HG03097 (cell line): ENCODE data around the gene RYR2.

Experiments used
- ATAC-seq: cut with Tn5 transposase; IDR thresholded peaks from one replicate; pipeline ENCODE4 v1.9.1; 2021; ENCODE audit not compliant: unreplicated experiment, low FRiP score

Gene RYR2

GRCh38 chr1:237183963-237184540 lies 142.1 kb downstream of the RYR2 start:
- ATAC-seq = no peak

GRCh38 chr1:237186675-237187074 lies 144.7 kb downstream of the RYR2 start:
- ATAC-seq = no peak

DNA sequence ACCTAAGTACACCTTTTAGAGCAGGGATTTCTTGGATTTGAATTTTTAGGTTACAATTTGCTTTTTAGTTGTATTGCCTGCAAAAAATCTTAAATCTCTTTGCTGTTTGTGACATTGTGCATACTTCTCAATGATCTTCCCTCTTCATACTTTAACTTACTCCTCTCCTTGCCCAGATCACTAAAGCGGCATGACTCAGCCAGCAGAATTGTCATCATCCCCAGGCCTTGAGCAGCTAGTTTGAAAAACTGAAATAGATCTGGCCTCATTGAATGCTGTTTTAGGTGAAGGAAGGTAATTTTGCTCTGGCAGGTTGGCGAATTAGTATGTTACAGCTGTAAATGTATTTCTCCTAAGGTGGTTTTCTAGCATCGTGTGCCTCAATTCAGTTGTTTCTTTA lies 145.9 kb downstream of the RYR2 start:
- no peak for ATAC-seq

- no peak for ATAC-seq
These were observed 149.4 kb downstream of the RYR2 start for GRCh38 chr1:237191403-237191802.

- no peak for ATAC-seq
These were observed 155.8 kb downstream of the RYR2 start for GRCh38 chr1:237197470-237198425.

DNA sequence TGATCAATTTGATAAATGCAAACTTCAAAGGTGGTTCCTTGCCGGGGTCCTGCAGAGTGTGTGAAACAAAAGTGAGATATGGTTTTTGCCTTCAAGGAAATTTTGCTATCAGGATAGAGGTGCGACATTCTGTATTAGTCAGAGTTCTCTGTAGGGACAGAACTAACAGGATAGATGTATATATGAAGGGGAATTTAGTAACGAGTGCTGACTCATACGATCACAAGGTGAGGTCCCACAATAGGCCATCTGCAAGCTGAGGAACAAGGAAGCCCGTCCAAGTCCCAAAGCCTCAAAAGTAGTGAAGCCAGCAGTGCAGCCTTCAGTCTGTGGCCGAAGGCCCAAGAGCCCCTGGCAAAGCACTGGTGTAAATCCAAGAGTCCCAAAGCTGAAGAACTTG lies 157.0 kb downstream of the RYR2 start:
- no peak for ATAC-seq

DNA sequence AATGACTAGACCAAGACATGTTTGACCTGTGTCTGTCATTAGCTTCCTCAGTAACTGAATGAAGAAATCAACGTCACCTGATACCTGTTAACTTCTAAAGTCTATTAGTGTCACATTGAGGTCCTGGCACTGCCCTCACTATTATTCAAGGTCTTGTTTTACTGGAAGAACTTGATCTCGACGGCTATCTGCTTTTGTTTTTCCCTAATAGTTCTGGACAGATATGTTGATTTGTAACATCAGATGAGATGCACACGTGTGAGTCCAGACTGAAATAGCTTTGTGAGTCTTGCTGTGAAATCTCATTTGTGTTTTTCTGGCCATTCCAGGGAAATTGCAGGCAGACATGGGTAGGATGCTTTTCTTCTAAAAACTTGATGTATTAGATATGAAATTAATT lies 159.2 kb downstream of the RYR2 start:
- no peak for ATAC-seq

DNA sequence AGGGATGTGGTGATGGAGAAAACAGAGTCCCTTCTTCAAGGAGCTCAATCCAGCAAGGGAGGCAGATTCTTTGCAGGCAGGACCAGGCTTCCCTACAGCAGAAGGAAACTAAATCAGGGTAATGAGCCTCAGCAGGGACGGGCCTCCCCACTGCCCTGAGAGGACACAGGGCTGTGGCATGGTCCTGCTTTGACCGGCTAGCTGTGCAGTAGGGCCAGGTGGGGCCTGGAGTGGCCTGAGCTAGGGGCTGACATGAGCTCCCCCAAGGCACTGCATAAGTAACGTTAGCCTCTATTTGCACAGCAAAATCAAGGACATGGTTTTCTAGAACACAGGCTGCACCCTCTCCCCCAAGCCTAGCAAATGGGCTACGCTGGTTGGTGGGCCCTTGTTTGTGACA lies 162.9 kb downstream of the RYR2 start:
- ATAC-seq = no peak

DNA sequence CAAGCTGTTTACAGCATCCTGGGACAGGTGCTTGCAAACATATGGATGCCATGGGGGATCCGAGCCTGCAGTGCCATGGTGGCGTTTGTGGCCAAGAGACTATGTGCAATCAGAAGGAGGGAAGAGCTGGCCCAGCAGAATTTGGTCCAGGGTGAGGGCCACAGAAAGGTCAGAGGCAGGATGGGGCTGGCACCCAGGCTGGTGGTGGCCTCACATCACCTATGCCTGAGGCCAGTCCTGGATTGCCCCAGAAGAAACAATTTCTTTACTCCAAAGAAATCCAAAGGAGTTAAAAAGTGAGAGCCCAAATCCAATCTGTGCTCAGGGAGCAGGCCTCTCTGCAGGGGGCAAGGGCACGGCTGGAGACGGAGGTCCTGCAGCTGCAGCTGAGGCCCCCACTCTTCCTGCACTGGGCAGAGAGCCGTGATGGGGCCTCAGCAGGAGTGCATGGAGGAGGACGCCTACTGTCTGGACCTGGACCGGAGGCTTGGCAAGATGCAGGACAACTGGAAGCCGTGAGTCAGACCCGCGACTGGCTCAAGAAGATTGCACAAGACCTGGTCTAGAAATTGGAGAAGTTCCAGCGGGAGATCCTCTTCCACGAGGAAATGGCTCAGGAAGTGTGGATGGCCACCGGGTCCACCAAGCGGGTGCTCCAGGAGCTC lies 163.5 kb downstream of the RYR2 start:
- no peak for ATAC-seq

DNA sequence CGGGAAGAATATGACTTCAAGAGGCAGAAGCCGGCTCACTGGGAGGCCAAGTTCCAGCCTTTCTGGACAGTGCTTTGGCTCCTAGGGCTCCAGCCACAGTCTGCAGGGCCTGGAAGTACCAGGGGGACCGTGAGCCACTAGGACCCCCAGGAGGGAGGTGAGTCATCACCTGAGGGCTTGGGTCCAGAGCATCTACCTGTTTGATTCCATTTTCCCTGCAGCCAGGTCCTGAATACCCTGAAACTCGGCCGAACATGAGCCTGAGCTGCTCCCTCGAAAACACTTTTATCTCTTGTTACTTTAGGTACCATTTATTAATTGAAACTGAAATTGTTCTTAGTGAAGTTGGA lies 164.1 kb downstream of the RYR2 start:
- ATAC-seq = no peak

- no peak for ATAC-seq
These were observed 169.0 kb downstream of the RYR2 start for GRCh38 chr1:237211031-237211430.

DNA sequence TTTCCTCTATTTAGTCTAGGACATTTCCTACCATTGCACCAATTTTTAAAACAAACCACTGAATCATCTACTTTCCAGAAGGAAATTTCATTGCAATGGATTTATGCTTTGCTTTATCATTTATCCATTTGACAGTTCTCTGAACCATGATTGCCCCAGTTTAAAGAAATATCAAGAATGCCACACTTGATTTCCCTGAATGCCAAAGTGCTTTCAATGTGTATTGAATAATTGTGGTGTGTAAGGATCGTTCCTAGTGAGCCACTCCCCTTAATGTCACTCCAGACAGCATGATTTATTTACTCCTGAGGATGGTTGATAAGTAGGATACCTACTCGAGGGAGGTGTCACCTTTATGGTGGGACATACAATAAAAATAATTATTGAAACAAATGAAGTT lies 169.6 kb downstream of the RYR2 start:
- no peak for ATAC-seq

DNA sequence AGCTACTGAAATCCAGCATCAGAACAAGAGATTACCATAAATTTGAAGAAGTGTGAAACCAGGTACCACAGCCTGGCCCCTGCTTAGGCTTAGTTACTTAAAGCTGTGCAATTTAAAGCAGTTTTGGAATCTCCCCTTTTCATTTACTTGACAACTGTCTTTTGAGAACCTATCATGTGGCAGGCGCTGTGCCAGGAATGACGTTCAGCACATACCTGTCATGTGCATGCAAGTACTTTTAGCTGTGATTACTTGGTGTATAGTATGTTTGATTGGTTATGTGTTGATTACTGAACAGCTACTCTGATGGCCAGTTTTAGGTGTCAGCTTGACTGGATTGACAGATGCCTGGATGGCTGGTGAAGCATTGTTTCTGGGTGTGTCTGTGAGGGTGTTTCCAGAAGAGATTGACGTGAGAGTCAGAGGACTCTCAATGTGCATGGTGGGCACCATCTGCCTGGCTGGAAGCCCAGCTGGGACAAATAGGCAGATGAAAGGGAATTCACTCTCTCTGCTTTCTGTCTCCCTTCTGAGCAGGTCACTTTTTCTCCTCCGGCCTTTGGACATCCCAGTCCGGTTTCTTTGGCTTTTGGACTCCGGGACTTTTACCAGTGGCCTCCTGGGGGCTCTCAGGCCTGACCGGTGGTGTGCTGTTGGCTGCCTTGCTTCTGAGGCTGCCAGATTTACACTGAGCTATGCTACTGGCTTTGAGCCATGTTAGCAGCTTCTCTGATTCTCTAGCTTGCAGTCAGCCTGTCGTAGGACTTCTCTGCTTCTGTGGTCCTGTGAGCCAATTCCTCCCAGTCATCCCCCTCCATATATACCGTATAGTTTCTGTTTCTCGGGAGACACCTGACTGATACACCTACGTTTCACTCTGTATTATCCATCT lies 178.0 kb downstream of the RYR2 start:
- no peak for ATAC-seq

- no peak for ATAC-seq
These were observed 181.4 kb downstream of the RYR2 start for GRCh38 chr1:237223419-237223818.

DNA sequence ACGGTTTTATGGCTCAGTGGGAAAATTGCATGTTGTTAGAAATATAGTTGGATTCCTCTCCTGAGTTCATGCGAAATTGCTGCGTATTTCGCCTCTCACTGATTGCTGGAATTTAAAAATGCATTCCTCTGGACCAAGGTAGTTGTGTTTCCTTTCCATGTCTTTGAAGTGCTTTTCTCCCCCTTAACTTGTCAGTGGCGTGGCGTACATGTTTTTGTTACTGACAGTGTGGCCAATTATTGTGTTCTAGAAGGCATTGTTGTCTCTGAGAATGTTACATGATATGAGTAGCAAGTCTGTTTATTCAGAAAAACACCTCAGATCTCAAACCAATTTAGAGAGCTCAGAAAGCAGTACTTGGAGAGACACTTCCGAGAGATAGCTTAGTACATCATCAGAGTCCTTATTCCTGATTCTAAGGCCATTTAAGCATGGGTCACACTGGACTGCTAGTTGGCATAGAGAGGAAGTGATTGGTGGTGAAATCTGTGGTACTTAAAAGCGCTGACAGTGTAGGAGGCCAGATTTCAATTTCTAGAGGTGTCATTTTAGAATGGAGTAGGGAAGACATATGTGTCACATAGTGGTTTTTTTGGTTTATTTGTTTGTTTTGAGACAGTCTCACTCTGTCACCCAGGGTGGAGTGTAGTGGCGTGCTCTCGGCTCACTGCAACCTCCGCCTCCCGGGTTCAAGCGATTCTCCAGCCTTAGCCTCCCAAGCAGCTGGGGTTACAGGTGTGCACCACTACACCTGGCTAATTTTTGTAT lies 184.4 kb downstream of the RYR2 start:
- no peak for ATAC-seq

GRCh38 chr1:237227476-237227875 lies 185.5 kb downstream of the RYR2 start:
- ATAC-seq = no peak

DNA sequence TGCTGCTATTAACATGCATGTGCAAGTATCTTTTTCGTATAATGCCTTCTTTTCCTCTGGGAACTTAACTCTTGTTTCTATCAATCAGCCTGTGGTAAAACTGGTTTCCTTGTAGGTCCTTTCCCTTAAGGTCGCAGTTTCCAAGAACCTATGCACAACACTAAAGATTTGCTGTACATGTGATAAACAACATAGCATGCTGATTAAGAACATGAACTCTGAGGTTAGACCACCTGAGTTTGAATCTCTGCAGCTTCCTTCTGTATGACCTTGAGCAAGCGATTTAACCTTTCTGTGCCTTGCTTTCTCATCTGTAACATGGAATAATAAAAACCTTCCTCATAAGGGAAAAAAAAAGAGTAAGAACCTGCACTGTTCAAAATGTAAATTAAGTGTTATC lies 186.4 kb downstream of the RYR2 start:
- no peak for ATAC-seq

GRCh38 chr1:237229333-237229732 lies 187.3 kb downstream of the RYR2 start:
- ATAC-seq = no peak

- no peak for ATAC-seq
These were observed 190.5 kb downstream of the RYR2 start for GRCh38 chr1:237232501-237232900.

DNA sequence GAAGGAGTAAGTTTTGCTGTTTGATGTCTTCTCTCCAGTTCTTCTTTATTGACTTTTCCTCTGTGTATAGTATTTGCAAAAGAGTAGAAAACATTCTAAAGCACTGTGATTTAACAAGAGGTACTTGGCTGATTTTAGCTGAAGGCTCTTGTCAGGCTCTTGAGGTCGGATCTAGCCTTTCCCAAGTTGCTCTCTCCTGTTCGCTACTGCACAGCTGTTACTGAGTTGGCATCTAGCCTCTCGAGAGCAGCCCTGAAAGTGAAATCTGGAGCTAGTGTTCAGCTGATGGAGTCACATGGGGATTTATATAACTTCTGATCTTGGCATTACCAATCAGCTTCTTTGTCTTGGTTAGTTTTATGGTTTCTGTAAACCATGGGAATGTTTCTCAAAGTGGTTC lies 193.1 kb downstream of the RYR2 start:
- no peak for ATAC-seq
